Skeletal muscle satellite cell (primary cell): ENCODE results near the gene KIAA1217.
A peak's percentile ranks its signal among the peaks of the same experiment; 100 is the strongest.

Experiments used
- H3K27me3 ChIP-seq: 2 replicates; pipeline ENCODE4 v1.7.0; 2013; ENCODE audit warnings: low read length; ENCODE audit not compliant: control insufficient read depth, insufficient read depth
- H3K36me3 ChIP-seq: 2 replicates; pipeline ENCODE4 v1.7.0; 2013; ENCODE audit warnings: mild to moderate bottlenecking, control low read depth, low read length; ENCODE audit not compliant: insufficient read depth
- H3K4me1 ChIP-seq: 2 replicates; pipeline ENCODE4 v1.7.0; 2013; ENCODE audit warnings: low read length; ENCODE audit not compliant: control insufficient read depth, insufficient read depth
- H3K4me2 ChIP-seq: 2 replicates; pipeline ENCODE4 v1.7.0; 2013; ENCODE audit warnings: mild to moderate bottlenecking, low read length
- H3K4me3 ChIP-seq: 2 replicates; pipeline ENCODE4 v1.7.0; 2013; ENCODE audit warnings: low read length
- H3K9ac ChIP-seq: 2 replicates; pipeline ENCODE4 v1.7.0; 2013; ENCODE audit warnings: mild to moderate bottlenecking, low read depth, low read length, moderate library complexity
- H3K9me3 ChIP-seq: replicated peaks from 2 replicates; pipeline ENCODE4 v1.7.0; 2013; ENCODE audit warnings: mild to moderate bottlenecking, control low read depth, low read length

KIAA1217 gene

GRCh38 chr10:24505759-24506158 is 296.8 kb downstream of the KIAA1217 start:
- H3K36me3 ChIP-seq = no peaks in the 10 kb centered on the region
- no peaks in the 10 kb centered on the region for H3K9me3 ChIP-seq
- H3K4me3 ChIP-seq = no peak overlapping the region
- H3K4me2 ChIP-seq = no peak overlapping the region
- H3K27me3 ChIP-seq = peaks cover 21% of the 10 kb centered on the region
- no peak overlapping the region for H3K9ac ChIP-seq
- no peaks in the 10 kb centered on the region for H3K4me1 ChIP-seq

- no peak overlapping the region for H3K4me2 ChIP-seq
- no peaks in the 10 kb centered on the region for H3K36me3 ChIP-seq
- H3K4me1 ChIP-seq = no peaks in the 10 kb centered on the region
- H3K9ac ChIP-seq = no peak overlapping the region
- H3K27me3 ChIP-seq = no peaks in the 10 kb centered on the region
- no peak overlapping the region for H3K4me3 ChIP-seq
- no peaks in the 10 kb centered on the region for H3K9me3 ChIP-seq
Observed at GRCh38 chr10:24513155-24513554, 304.2 kb downstream of the KIAA1217 start.

GRCh38 chr10:24515481-24515880 is 306.5 kb downstream of the KIAA1217 start:
- Histone ChIP-seq H3K9ac (no peak overlapping the region), H3K36me3 (no peaks in the 10 kb centered on the region), H3K4me1 (no peaks in the 10 kb centered on the region), H3K9me3 (no peaks in the 10 kb centered on the region), H3K4me2 (no peak overlapping the region), H3K27me3 (peaks cover 3% of the 10 kb centered on the region), H3K4me3 (no peak overlapping the region)

- Histone ChIP-seq H3K9ac (no peak overlapping the region), H3K4me1 (no peaks in the 10 kb centered on the region)
Observed at GRCh38 chr10:24518411-24518810, 309.5 kb downstream of the KIAA1217 start.

GRCh38 chr10:24518981-24519597 is 310.2 kb downstream of the KIAA1217 start:
- H3K9ac ChIP-seq = no peak overlapping the region
- no peak overlapping the region for H3K4me3 ChIP-seq
- H3K27me3 ChIP-seq = peaks cover 3% of the 10 kb centered on the region
- no peaks in the 10 kb centered on the region for H3K9me3 ChIP-seq
- H3K36me3 ChIP-seq = no peaks in the 10 kb centered on the region
- no peaks in the 10 kb centered on the region for H3K4me1 ChIP-seq
- peak overlapping the region; percentile 62 for H3K4me2 ChIP-seq

More at GRCh38 chr10:24518411-24518810, 309.5 kb downstream of the KIAA1217 start:
- H3K9me3 ChIP-seq = no peaks in the 10 kb centered on the region
- H3K4me2 ChIP-seq = peak overlapping the region; percentile 62
- H3K27me3 ChIP-seq = peaks cover 3% of the 10 kb centered on the region
- H3K36me3 ChIP-seq = no peaks in the 10 kb centered on the region
- no peak overlapping the region for H3K4me3 ChIP-seq

- no peak overlapping the region for H3K4me2 ChIP-seq
Observed at GRCh38 chr10:24519950-24520349, 311.0 kb downstream of the KIAA1217 start.

GRCh38 chr10:24524314-24524713 is 315.4 kb downstream of the KIAA1217 start:
- Histone ChIP-seq H3K36me3 (no peaks in the 10 kb centered on the region), H3K4me2 (no peak overlapping the region), H3K27me3 (peaks cover 5% of the 10 kb centered on the region), H3K9ac (no peak overlapping the region), H3K4me3 (no peak overlapping the region), H3K9me3 (no peaks in the 10 kb centered on the region), H3K4me1 (no peaks in the 10 kb centered on the region)

More at GRCh38 chr10:24519950-24520349, 311.0 kb downstream of the KIAA1217 start:
- H3K4me3 ChIP-seq = no peak overlapping the region
- H3K4me1 ChIP-seq = no peaks in the 10 kb centered on the region
- H3K27me3 ChIP-seq = peaks cover 3% of the 10 kb centered on the region
- H3K9ac ChIP-seq = no peak overlapping the region
- no peaks in the 10 kb centered on the region for H3K9me3 ChIP-seq
- H3K36me3 ChIP-seq = no peaks in the 10 kb centered on the region

GRCh38 chr10:24526085-24526649 is 317.2 kb downstream of the KIAA1217 start:
- no peaks in the 10 kb centered on the region for H3K9me3 ChIP-seq
- peaks cover 5% of the 10 kb centered on the region for H3K27me3 ChIP-seq
- H3K4me2 ChIP-seq = no peak overlapping the region
- no peak overlapping the region for H3K4me3 ChIP-seq
- H3K36me3 ChIP-seq = no peaks in the 10 kb centered on the region
- H3K9ac ChIP-seq = no peak overlapping the region
- no peaks in the 10 kb centered on the region for H3K4me1 ChIP-seq

GRCh38 chr10:24528946-24529345 is 320.0 kb downstream of the KIAA1217 start:
- H3K9me3 ChIP-seq = no peaks in the 10 kb centered on the region
- H3K9ac ChIP-seq = no peak overlapping the region
- peaks cover 5% of the 10 kb centered on the region for H3K27me3 ChIP-seq
- H3K36me3 ChIP-seq = no peaks in the 10 kb centered on the region
- H3K4me1 ChIP-seq = no peaks in the 10 kb centered on the region
- H3K4me3 ChIP-seq = no peak overlapping the region
- no peak overlapping the region for H3K4me2 ChIP-seq

GRCh38 chr10:24531439-24531838 is 322.5 kb downstream of the KIAA1217 start:
- no peak overlapping the region for H3K4me3 ChIP-seq
- no peak overlapping the region for H3K4me2 ChIP-seq
- no peaks in the 10 kb centered on the region for H3K4me1 ChIP-seq
- no peaks in the 10 kb centered on the region for H3K27me3 ChIP-seq
- no peaks in the 10 kb centered on the region for H3K9me3 ChIP-seq
- no peaks in the 10 kb centered on the region for H3K36me3 ChIP-seq
- H3K9ac ChIP-seq = no peak overlapping the region

- Histone ChIP-seq H3K4me1 (no peaks in the 10 kb centered on the region), H3K4me3 (no peak overlapping the region), H3K4me2 (no peak overlapping the region), H3K9ac (no peak overlapping the region), H3K27me3 (no peaks in the 10 kb centered on the region), H3K9me3 (no peaks in the 10 kb centered on the region), H3K36me3 (no peaks in the 10 kb centered on the region)
Observed at GRCh38 chr10:24533981-24534380, 325.0 kb downstream of the KIAA1217 start.

GRCh38 chr10:24536636-24537035 is 327.7 kb downstream of the KIAA1217 start:
- H3K36me3 ChIP-seq = no peaks in the 10 kb centered on the region
- H3K9me3 ChIP-seq = no peaks in the 10 kb centered on the region
- no peaks in the 10 kb centered on the region for H3K27me3 ChIP-seq
- H3K4me1 ChIP-seq = no peaks in the 10 kb centered on the region
- H3K4me3 ChIP-seq = no peak overlapping the region
- no peak overlapping the region for H3K9ac ChIP-seq
- no peak overlapping the region for H3K4me2 ChIP-seq
